HepG2 (cell line): Measurements from ENCODE around the gene MTF1. TPM values are rescaled to one million over a fixed set of nuclear protein-coding genes. Genes with fewer than 3 reads are reported as not detected.
A peak's percentile ranks its signal among the peaks of the same experiment; 100 is the strongest.

Experiments used
- ATAC-seq: fragments of 200-7000 bp; cut with Tn5 transposase; 3 replicates; pipeline ENCODE4 v1.9.1; 2020; ENCODE audit warnings: mild to moderate bottlenecking, moderate library complexity
- BruUV-seq: library from RNA; stranded (reverse); fragments of 400-500 nt; replicated peaks from 2 replicates; lab custom pipeline; 2021; lab: Mats Ljungman, UMichigan
- CTCF ChIA-PET: fragments of 300-600 bp; formaldehyde crosslinking; extraction: SDS; loops from one replicate; lab custom pipeline; 2021; ENCODE audit warnings: low total read pairs, inconsistent platforms, low intra/inter-chr PET ratio; lab: Yijun Ruan, JAX
- POLR2A ChIA-PET: fragments of 350-600 bp; sonication (Branson Sonifier 250); formaldehyde crosslinking; loops from one replicate; lab custom pipeline; 2020; ENCODE audit warnings: antibody characterized with exemption, inconsistent platforms; lab: Yijun Ruan, JAX
- DNase-seq: peaks from one replicate; pipeline ENCODE4 v3.0.0-alpha.2; 2015; ENCODE audit warnings: low spot score
- FAIRE-seq: peaks from 3 replicates; lab custom pipeline; 2011; peaks lifted over from hg19 to GRCh38; lab: Jason Lieb, UNC
- H2AFZ ChIP-seq: one replicate; pipeline ENCODE4 v1.6.1; 2011; ENCODE audit warnings: low read length, inconsistent platforms
- H3K27ac ChIP-seq: fragments of 300-600 bp; 3 replicates; pipeline ENCODE4 v1.8.0; 2011; ENCODE audit warnings: mixed run types, mild to moderate bottlenecking, mixed read lengths, low read length, inconsistent platforms; ENCODE audit not compliant: insufficient read depth; ENCODE audit errors: extremely low read length
- H3K27me3 ChIP-seq, 2 experiments: fragments of 200-600 bp in 1 of 2; 2 replicates in 1 of 2; 3 replicates in 1 of 2; pipeline versions ENCODE4 v1.6.0 to v1.8.0; 2011; ENCODE audit warnings: low read length in 2 of 2, mild to moderate bottlenecking in 2 of 2, moderate library complexity in 2 of 2, inconsistent platforms in 1 of 2; ENCODE audit not compliant: insufficient read depth in 2 of 2, control insufficient read depth in 1 of 2
- H3K36me3 ChIP-seq, 2 experiments: fragments of 200-600 bp in 1 of 2; replicated peaks in 1 of 2; 2 replicates in 1 of 2; 3 replicates in 1 of 2; pipeline versions ENCODE4 v1.5.1 to v1.8.0; 2011; ENCODE audit warnings: low read length in 2 of 2, inconsistent platforms in 1 of 2; ENCODE audit not compliant: insufficient read depth in 2 of 2, control insufficient read depth in 1 of 2
- H3K4me1 ChIP-seq: 2 replicates; pipeline ENCODE4 v1.5.1; 2012; ENCODE audit warnings: low read length, inconsistent platforms; ENCODE audit not compliant: insufficient read depth
- H3K4me2 ChIP-seq: 2 replicates; pipeline ENCODE4 v1.6.0; 2011; ENCODE audit warnings: low read depth, low read length, inconsistent platforms
- H3K4me3 ChIP-seq, 3 experiments: fragments of 200-600 bp in 1 of 3; sonication (generic), shearing (Covaris generic) in 1 of 3; replicated peaks in 1 of 3; 2 replicates each; pipeline ENCODE4 v1.5.1; 2011 to 2016; ENCODE audit warnings: low read length in 3 of 3, inconsistent platforms in 2 of 3, low read depth in 2 of 3, mild to moderate bottlenecking in 2 of 3, control low read depth in 1 of 3, mixed read lengths in 1 of 3; ENCODE audit not compliant: insufficient read depth in 1 of 3
- H3K79me2 ChIP-seq: one replicate; pipeline ENCODE4 v1.6.1; 2011; ENCODE audit warnings: low read length, inconsistent platforms; ENCODE audit not compliant: insufficient read depth
- H3K9ac ChIP-seq: 2 replicates; pipeline ENCODE4 v1.6.0; 2011; ENCODE audit warnings: mild to moderate bottlenecking, low read depth, low read length, inconsistent platforms; ENCODE audit not compliant: insufficient read depth
- H3K9me3 ChIP-seq: 2 replicates; pipeline ENCODE4 v1.5.1; 2012; ENCODE audit warnings: mild to moderate bottlenecking, low read length
- H4K20me1 ChIP-seq: 2 replicates; pipeline ENCODE4 v1.6.0; 2011; ENCODE audit warnings: inconsistent platforms, mild to moderate bottlenecking, low read length, moderate library complexity; ENCODE audit not compliant: insufficient read depth
- MAFF ChIP-seq: IDR thresholded peaks from 2 replicates; pipeline ENCODE4 v1.6.1; 2011; ENCODE audit warnings: low read depth, low read length, improper control_type of control experiment
- MAFK ChIP-seq, 2 experiments: IDR thresholded peaks in 1 of 2; conservative IDR thresholded peaks in 1 of 2; 2 replicates each; pipeline ENCODE4 v1.6.1; 2011; ENCODE audit warnings: improper control_type of control experiment in 2 of 2, low read length in 2 of 2
- TAF15 ChIP-seq: fragments of 200-400 bp; formaldehyde crosslinking; IDR thresholded peaks from one replicate; pipeline ENCODE4 v1.6.1; 2018; ENCODE audit warnings: mild to moderate bottlenecking, low read depth, low read length; ENCODE audit not compliant: poor library complexity, severe bottlenecking
- whole genome bisulfite sequencing: methylation state at CpG from one replicate; pipeline ENCODE4 v1.1.6; 2017; ENCODE audit warnings: low lambda C conversion rate; 5-methylcytosine and 5-hydroxymethylcytosine counted together
- in situ Hi-C: cut with HindIII; loops from 2 replicates; pipeline ENCODE4 v1.10.0; 2017; ENCODE audit warnings: low pct_unique_long_range_greater_than_20kb; ENCODE audit not compliant: extremely low pct_ligation_motif_present
- intact Hi-C: fragments of 100-400 bp; cut with micrococcal nuclease; formaldehyde crosslinking; loops from one replicate; pipeline ENCODE4 v1.10.0; 2022; ENCODE audit not compliant: unreplicated experiment
- polyA plus RNA-seq, 8 experiments: library from polyadenylated mRNA; depleted of rRNA in 3 of 8; stranded (reverse) in 7 of 8; unstranded in 1 of 8; fragments of >200 nt; fragmentation: Illumina TruSeq in 4 of 8; extraction: Trizol in 4 of 8; gene quantifications; 2 replicates each; pipeline versions ENCODE4 v1.2.1 to v1.2.3, GENCODE V29; 2011 to 2016; ENCODE audit warnings: low read depth in 4 of 8, missing spikeins in 1 of 8, mixed read lengths in 1 of 8; ENCODE audit not compliant: insufficient read depth in 1 of 8
- total RNA-seq, 5 experiments: library from RNA; depleted of rRNA; stranded (reverse); fragments of >200 nt; fragmentation: Illumina TruSeq; extraction: Trizol; gene quantifications; 2 replicates each; pipeline ENCODE4 v1.2.3, GENCODE V29; 2016; ENCODE audit warnings: low read depth in 1 of 5
- TF ChIP-seq, protein P1 (sequence below): sonication (generic); formaldehyde crosslinking; IDR thresholded peaks from one replicate; pipeline ENCODE4 v1.5.1; 2020; ENCODE audit warnings: mild to moderate bottlenecking, missing genetic modification reagents; ENCODE audit errors: not compliant biosample characterization

Gene MTF1
- total and polyA plus RNA-seq, 2 of the 13 experiments (the other 11 are each of a cell fraction or from before 2014, with no cell fraction given): 2.4 to 3.3 TPM

DNA sequence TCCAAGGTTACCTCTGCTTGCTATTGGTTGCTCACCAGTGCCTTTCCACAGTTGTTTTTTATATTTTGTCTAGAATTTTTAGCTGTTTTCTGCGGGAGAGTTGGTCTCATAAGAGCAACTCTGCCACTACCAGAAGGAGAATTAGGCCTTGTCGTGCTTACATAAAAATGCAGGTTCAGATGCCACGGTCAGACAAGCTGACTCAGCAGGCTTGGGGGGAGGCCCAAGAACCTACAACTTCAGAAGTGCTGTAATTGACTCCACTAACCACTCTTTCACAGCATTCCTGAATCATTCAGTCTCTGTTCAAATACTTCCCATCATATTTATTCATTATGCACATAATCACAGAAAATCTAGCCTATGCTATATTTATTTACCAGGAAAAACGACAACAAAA, 28.3 kb downstream of the MTF1 start:
- POLR2A ChIA-PET: interaction anchor here (1.5 kb wide), 1 partner anchor 23 kb away, joined by 3 read pairs; the partner anchor contains the start of genes C1orf122 and YRDC
- 97% methylated on average over 4 of the region's 4 CpGs for WGBS

More for the DNA sequence above, 28.3 kb downstream of the MTF1 start:
- FAIRE-seq (no peak), ATAC-seq (no peak), DNase-seq (no peak)
- intact Hi-C loops (no loop called here), in situ Hi-C loops (no loop called here)
- no peaks in the 10 kb centered on the region for H3K79me2 ChIP-seq
- H3K4me3 ChIP-seq: no peak overlapping the region
- no TSS peak for BruUV-seq
- CTCF ChIA-PET: no interaction called here
- H4K20me1 ChIP-seq: no peaks in the 10 kb centered on the region
- peak; percentile 53 to 84; a peak in 3 of 4 replicates for TF ChIP-seq MAFK (conservative IDR thresholded peaks at IDR 0.05 in 1 of 2, IDR thresholded peaks at IDR 0.05 in 1 of 2; ENCODE audit: low read length in 2 of 2)
- TF ChIP-seq TAF15: no peak
- TF ChIP-seq, protein P1, sequence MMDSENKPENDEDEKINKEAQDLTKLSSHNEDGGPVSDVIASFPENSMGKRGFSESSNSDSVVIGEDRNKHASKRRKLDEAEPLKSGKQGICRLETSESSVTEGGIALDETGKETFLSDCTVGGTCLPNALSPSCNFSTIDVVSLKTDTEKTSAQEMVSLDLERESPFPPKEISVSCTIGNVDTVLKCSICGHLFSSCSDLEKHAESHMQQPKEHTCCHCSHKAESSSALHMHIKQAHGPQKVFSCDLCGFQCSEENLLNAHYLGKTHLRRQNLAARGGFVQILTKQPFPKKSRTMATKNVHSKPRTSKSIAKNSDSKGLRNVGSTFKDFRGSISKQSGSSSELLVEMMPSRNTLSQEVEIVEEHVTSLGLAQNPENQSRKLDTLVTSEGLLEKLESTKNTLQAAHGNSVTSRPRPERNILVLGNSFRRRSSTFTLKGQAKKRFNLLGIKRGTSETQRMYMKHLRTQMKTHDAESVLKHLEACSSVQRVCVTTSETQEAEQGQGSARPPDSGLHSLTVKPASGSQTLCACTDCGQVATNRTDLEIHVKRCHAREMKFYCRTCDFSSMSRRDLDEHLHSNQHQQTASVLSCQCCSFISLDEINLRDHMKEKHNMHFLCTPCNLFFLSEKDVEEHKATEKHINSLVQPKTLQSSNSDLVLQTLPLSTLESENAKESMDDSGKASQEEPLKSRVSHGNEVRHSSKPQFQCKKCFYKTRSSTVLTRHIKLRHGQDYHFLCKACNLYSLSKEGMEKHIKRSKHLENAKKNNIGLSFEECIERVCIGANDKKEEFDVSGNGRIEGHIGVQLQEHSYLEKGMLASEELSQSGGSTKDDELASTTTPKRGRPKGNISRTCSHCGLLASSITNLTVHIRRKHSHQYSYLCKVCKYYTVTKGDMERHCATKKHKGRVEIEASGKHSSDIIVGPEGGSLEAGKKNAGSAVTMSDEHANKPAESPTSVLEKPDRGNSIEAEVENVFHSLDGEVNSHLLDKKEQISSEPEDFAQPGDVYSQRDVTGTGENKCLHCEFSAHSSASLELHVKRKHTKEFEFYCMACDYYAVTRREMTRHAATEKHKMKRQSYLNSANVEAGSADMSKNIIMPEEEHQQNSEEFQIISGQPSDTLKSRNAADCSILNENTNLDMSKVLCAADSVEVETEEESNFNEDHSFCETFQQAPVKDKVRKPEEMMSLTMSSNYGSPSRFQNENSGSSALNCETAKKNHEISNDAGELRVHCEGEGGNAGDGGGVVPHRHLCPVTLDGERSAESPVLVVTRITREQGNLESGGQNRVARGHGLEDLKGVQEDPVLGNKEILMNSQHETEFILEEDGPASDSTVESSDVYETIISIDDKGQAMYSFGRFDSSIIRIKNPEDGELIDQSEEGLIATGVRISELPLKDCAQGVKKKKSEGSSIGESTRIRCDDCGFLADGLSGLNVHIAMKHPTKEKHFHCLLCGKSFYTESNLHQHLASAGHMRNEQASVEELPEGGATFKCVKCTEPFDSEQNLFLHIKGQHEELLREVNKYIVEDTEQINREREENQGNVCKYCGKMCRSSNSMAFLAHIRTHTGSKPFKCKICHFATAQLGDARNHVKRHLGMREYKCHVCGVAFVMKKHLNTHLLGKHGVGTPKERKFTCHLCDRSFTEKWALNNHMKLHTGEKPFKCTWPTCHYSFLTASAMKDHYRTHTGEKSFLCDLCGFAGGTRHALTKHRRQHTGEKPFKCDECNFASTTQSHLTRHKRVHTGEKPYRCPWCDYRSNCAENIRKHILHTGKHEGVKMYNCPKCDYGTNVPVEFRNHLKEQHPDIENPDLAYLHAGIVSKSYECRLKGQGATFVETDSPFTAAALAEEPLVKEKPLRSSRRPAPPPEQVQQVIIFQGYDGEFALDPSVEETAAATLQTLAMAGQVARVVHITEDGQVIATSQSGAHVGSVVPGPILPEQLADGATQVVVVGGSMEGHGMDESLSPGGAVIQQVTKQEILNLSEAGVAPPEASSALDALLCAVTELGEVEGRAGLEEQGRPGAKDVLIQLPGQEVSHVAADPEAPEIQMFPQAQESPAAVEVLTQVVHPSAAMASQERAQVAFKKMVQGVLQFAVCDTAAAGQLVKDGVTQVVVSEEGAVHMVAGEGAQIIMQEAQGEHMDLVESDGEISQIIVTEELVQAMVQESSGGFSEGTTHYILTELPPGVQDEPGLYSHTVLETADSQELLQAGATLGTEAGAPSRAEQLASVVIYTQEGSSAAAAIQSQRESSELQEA (CRISPR knock-in tag): no peak
- peak; percentile 63 for TF ChIP-seq MAFF
- H3K36me3 ChIP-seq: peaks cover 10 to 45% of the 10 kb centered on the region in 2 experiments; a peak in 4 of 5 replicates
- H3K9me3 ChIP-seq: no peaks in the 10 kb centered on the region
- H2AFZ ChIP-seq: no peak overlapping the region
- H3K4me1 ChIP-seq: no peaks in the 10 kb centered on the region; the same call in 1 of the 2 replicates
- H3K4me2 ChIP-seq: no peak overlapping the region
- H3K27ac ChIP-seq: no peak overlapping the region
- no peaks in the 10 kb centered on the region for H3K27me3 ChIP-seq
- H3K9ac ChIP-seq: no peak overlapping the region
